ENCODE data around the gene COX18. TPM values are rescaled to one million over a fixed set of nuclear protein-coding genes. Genes with fewer than 3 reads are reported as not detected.

Gene COX18
- polyA plus RNA-seq, 3 donors, result 15.3 to 17.8 (median 15.8) TPM

GRCh38 chr4:73066928-73067327 lies 2.6 kb downstream of the COX18 start:
- DNase-seq (ENCODE audit: extremely low read depth in 1 of 11, low read depth in 9 of 11, low spot score in 4 of 11), result no peak

- no peak for DNase-seq (ENCODE audit: extremely low read depth in 1 of 11, low read depth in 9 of 11, low spot score in 4 of 11)
Observed at GRCh38 chr4:73066445-73066844, 3.1 kb downstream of the COX18 start.

- no peak for DNase-seq (ENCODE audit: extremely low read depth in 1 of 11, low read depth in 9 of 11, low spot score in 4 of 11)
Observed at GRCh38 chr4:73064536-73064935, 5.0 kb downstream of the COX18 start.

GRCh38 chr4:73055241-73055897 lies 14.1 kb downstream of the COX18 start:
- DNase-seq (ENCODE audit: extremely low read depth in 1 of 11, low read depth in 9 of 11, low spot score in 4 of 11), result no peak

- no peak for DNase-seq (ENCODE audit: extremely low read depth in 1 of 11, low read depth in 9 of 11, low spot score in 4 of 11)
Observed at GRCh38 chr4:73053974-73054480, 15.5 kb downstream of the COX18 start.

- DNase-seq (ENCODE audit: extremely low read depth in 1 of 11, low read depth in 9 of 11, low spot score in 4 of 11), result no peak
Observed at GRCh38 chr4:73053076-73053475, 16.4 kb downstream of the COX18 start.

- no peak for DNase-seq (ENCODE audit: extremely low read depth in 1 of 11, low read depth in 9 of 11, low spot score in 4 of 11)
Observed at GRCh38 chr4:73051625-73052024, 17.9 kb downstream of the COX18 start.

- DNase-seq (ENCODE audit: extremely low read depth in 1 of 11, low read depth in 9 of 11, low spot score in 4 of 11), result no peak
Observed at GRCh38 chr4:73045879-73046278, 23.6 kb downstream of the COX18 start.

- no peak for DNase-seq (ENCODE audit: extremely low read depth in 1 of 11, low read depth in 9 of 11, low spot score in 4 of 11)
Observed at GRCh38 chr4:73037057-73037456, 32.5 kb downstream of the COX18 start.

- no peak for DNase-seq (ENCODE audit: extremely low read depth in 1 of 11, low read depth in 9 of 11, low spot score in 4 of 11)
Observed at GRCh38 chr4:73036123-73036522, 33.4 kb downstream of the COX18 start.

- DNase-seq (ENCODE audit: extremely low read depth in 1 of 11, low read depth in 9 of 11, low spot score in 4 of 11), result no peak
Observed at GRCh38 chr4:73034896-73035295, 34.6 kb downstream of the COX18 start.

GRCh38 chr4:73028621-73029020 lies 40.9 kb downstream of the COX18 start:
- DNase-seq (ENCODE audit: extremely low read depth in 1 of 11, low read depth in 9 of 11, low spot score in 4 of 11), result no peak

GRCh38 chr4:73021634-73022033 lies 47.9 kb downstream of the COX18 start:
- DNase-seq (ENCODE audit: extremely low read depth in 1 of 11, low read depth in 9 of 11, low spot score in 4 of 11), result peak in 3 of 11 donors; percentile 15 to 17 (median 16)

GRCh38 chr4:73019462-73020047 lies 50.0 kb downstream of the COX18 start:
- peak; percentile 13 to 56 (median 28) for DNase-seq (ENCODE audit: extremely low read depth in 1 of 11, low read depth in 9 of 11, low spot score in 4 of 11)

- DNase-seq (ENCODE audit: extremely low read depth in 1 of 11, low read depth in 9 of 11, low spot score in 4 of 11), result no peak
Observed at GRCh38 chr4:73018595-73018994, 50.9 kb downstream of the COX18 start.

GRCh38 chr4:73013310-73013709 lies 56.2 kb downstream of the COX18 start:
- no peak for DNase-seq (ENCODE audit: extremely low read depth in 1 of 11, low read depth in 9 of 11, low spot score in 4 of 11)

- DNase-seq (ENCODE audit: extremely low read depth in 1 of 11, low read depth in 9 of 11, low spot score in 4 of 11), result no peak
Observed at GRCh38 chr4:73012673-73013072, 56.8 kb downstream of the COX18 start.

- no peak for DNase-seq (ENCODE audit: extremely low read depth in 1 of 11, low read depth in 9 of 11, low spot score in 4 of 11)
Observed at GRCh38 chr4:73011629-73011985, 57.9 kb downstream of the COX18 start.

GRCh38 chr4:73010789-73011628 lies 58.5 kb downstream of the COX18 start:
- no peak for DNase-seq (ENCODE audit: extremely low read depth in 1 of 11, low read depth in 9 of 11, low spot score in 4 of 11)

- DNase-seq (ENCODE audit: extremely low read depth in 1 of 11, low read depth in 9 of 11, low spot score in 4 of 11), result no peak
Observed at GRCh38 chr4:73007526-73008100, 61.9 kb downstream of the COX18 start.
